ENCODE data around the gene TOX2.
A peak's percentile ranks its signal among the peaks of the same experiment; 100 is the strongest.
"Not testable (repeated sequence)": the region's sequence is repeated elsewhere in the genome, so short reads cannot be mapped to it uniquely, and the experiment has no call there.

TOX2 gene

GRCh38 chr20:44035924-44036323, 121.3 kb downstream of the TOX2 start:
- DNase-seq, result peak in 1 of 2 donors; percentile 16

DNA sequence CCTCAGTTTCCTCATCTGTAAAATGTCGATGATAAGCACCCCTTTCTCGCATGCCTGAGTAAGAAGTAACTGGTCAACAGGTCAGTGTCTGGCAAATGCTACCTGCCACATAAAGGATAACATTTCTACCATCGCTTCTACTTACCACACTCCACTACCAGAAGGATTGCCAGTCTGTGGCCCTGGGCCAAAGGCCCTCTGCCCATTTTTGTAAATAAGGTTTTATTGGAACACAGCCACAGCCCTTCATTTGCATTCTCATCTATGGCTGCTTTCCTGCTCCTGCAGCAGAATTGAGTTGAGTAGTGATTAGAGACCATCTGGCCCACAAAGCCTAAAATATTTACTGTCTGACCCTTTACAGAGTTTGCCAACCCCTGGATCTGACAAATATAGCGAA, 121.8 kb downstream of the TOX2 start:
- DNase-seq, result peak in 1 of 2 donors; percentile 5

DNA sequence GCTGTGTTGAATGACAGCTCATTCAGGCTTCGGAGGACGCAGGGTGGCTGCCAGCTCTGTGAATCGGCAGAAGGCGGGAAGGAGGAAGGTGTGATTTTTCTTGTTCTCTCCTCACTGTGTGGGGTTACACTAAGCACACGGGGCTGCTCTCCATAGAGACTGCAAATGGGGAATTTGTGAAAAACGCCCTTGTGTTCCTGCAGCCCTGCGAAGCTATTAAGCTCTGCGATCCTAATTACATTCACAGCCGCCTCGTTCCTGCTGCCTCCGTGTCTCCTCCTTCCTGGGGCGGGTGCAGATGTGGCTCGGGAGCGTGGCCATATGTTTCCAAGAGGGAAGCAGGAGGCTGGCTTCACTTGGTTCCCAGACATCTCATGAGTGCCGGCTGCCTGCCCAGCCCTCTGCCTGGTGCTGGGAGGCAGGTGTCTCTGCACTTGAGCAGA, 124.0 kb downstream of the TOX2 start:
- peak in 1 of 2 donors; percentile 13 for DNase-seq

GRCh38 chr20:44039147-44039546, 124.5 kb downstream of the TOX2 start:
- peak in 1 of 2 donors; percentile 14 for DNase-seq

GRCh38 chr20:44039741-44040140, 125.1 kb downstream of the TOX2 start:
- DNase-seq, result peak in 1 of 2 donors; percentile 13

DNA sequence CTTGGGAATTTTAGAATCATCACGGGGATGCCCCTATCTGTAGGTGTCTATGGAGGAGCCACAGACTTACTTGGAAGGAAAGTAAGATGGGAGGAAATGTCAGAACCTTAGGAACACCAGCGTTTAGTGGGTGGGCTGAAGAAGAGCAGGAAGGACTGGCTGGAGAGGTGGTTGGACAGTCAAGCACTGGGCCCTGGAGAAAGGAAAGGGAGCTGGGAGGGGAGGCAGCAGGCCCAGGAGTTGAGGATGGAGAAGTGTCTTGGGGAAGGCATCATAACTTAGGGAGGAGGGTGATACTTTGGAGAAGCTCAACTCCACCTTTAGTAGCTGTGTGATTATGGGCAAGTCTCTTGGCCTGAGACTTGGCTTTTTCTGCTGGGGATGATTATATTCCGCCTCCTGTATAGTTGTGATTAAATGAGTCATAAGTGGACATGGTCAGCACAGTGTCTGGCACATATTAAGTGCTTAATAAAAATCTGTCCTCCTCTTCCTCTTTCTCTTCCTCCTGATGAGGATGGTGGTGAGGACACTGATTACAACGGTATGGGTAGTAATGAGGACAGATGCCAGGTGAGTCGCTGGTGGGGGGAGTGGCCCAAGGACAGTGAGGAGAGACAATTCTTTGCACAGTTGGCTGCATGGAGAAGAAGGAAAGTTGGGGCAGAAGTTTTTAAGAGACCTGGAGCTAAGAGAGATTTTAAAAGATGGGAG, 125.7 kb downstream of the TOX2 start:
- peak in 1 of 2 donors; percentile 6 for DNase-seq

- DNase-seq, result peak in 1 of 2 donors; percentile 9
Measured at GRCh38 chr20:44041001-44041400, 126.3 kb downstream of the TOX2 start.

GRCh38 chr20:44044712-44045111, 130.1 kb downstream of the TOX2 start:
- DNase-seq, result not testable (repeated sequence)

GRCh38 chr20:44050327-44050726, 135.7 kb downstream of the TOX2 start:
- no peak for DNase-seq

DNA sequence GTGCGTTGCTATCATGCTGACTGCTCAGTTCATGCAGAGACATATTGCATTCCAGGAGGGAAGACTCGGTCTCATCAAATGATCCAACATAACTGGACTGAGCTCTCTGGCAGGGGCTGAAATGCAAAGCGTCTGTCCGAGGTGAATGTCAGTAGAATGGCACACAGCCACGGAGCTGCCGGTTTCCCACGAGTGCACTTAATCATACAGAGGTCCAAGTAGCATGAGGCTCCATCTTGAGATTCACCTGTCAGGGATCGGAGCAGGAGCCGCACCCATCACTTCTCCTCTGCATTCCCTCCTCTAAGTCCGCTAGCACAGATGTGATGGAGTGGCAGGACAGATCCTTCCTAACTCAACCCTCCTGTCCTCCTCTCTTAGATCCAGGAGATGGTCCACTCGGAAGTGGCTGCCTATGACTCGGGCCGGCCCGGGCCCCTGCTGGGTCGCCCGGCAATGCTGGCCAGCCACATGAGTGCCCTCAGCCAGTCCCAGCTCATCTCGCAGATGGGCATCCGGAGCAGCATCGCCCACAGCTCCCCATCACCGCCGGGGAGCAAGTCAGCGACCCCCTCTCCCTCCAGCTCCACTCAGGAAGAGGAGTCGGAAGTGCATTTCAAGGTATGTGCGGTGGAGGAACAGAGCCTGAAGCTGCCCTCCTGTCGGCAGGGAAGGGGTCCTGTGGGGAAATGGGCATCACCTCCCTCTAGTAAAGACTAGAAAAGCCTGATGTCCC, 136.4 kb downstream of the TOX2 start:
- peak in 1 of 2 donors; percentile 8 for DNase-seq

- DNase-seq, result no peak
Measured at GRCh38 chr20:44051661-44052000, 137.0 kb downstream of the TOX2 start.

- DNase-seq, result peak in 1 of 2 donors; percentile 11
Measured at GRCh38 chr20:44052166-44052565, 137.5 kb downstream of the TOX2 start.

GRCh38 chr20:44053046-44053445, 138.4 kb downstream of the TOX2 start:
- no peak for DNase-seq

DNA sequence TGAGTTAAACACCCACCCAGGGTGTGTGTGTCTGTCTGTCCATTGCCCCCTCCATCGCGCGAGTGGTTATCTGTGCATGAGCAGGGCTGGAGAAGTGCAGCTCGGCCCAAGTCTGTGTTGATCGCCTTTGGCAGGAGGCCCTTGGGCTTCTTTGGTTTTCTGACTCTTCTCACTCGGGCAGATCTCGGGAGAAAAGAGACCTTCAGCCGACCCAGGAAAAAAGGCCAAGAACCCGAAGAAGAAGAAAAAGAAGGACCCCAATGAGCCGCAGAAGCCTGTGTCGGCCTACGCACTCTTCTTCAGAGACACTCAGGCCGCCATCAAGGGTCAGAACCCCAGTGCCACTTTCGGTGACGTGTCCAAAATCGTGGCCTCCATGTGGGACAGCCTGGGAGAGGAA, 139.5 kb downstream of the TOX2 start:
- DNase-seq, result peak in 1 of 2 donors; percentile 12

DNA sequence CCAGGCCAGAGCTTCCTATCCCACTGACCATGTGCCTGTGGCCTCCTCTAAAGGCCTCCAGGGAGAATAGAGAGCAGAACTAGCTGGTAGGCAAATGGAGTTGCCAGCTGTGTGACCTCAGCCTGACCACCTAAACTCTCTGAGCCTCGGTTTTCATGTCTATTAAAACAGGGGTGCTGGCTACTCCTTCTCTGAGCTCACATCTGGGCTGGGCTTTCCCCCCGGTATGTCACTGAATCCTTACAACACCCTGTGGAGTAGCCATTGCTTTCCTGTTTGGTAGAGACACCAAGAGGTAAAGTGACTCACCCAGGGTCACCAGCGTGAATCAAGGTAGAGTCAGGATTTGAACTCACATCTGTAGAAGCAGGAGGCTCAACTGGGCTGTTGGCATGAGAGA, 140.2 kb downstream of the TOX2 start:
- no peak for DNase-seq

- peak; percentile 44 to 45 for DNase-seq
Measured at GRCh38 chr20:44056010-44056698, 141.5 kb downstream of the TOX2 start.

DNA sequence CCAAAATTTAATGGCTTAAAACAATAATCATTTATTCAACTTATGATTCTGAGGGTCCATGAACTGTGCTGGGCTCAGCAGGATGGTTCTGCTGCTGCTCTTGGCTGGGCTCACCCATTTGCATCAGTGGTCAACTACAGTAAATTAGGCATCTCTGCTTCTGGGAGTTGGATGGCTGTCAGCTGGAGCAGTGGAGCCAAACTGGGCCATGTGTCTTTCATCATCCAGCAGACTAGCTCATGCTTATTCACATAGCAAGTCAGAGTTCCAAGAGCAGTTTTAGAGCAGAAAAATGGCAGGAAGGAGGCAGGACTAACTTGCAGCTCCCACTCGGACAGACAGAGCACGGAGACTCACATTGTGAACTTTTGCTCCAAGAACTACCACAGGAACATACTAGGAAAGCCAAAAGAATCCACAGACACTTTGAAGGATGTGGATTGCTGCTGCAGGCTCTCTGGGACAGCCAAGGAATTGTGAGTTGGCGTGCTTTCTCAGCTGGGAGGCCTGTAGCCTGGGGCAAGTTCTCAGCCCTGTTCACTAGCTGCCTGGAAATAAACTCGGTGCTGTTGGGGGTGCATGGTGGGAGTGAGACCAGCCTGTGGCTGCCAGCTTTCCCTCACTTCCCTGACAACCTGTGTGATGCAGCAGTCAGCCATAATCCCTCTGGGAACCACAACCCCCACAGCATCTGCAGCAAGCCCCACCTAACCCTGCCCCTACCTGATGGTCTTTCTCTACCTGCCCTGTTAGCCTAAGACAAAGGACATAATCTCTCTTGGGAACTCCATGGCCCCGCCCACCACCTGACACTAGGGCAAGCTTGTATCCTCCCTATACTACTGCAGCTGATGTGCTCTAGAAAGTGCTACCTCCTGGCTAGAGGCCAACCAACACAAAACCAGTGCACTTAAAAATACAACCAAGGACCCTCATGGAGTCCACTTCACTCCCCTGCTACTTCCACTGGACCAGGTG, 143.3 kb downstream of the TOX2 start:
- no peak for DNase-seq

- DNase-seq, result no peak
Measured at GRCh38 chr20:44064501-44065400, 150.1 kb downstream of the TOX2 start.

DNA sequence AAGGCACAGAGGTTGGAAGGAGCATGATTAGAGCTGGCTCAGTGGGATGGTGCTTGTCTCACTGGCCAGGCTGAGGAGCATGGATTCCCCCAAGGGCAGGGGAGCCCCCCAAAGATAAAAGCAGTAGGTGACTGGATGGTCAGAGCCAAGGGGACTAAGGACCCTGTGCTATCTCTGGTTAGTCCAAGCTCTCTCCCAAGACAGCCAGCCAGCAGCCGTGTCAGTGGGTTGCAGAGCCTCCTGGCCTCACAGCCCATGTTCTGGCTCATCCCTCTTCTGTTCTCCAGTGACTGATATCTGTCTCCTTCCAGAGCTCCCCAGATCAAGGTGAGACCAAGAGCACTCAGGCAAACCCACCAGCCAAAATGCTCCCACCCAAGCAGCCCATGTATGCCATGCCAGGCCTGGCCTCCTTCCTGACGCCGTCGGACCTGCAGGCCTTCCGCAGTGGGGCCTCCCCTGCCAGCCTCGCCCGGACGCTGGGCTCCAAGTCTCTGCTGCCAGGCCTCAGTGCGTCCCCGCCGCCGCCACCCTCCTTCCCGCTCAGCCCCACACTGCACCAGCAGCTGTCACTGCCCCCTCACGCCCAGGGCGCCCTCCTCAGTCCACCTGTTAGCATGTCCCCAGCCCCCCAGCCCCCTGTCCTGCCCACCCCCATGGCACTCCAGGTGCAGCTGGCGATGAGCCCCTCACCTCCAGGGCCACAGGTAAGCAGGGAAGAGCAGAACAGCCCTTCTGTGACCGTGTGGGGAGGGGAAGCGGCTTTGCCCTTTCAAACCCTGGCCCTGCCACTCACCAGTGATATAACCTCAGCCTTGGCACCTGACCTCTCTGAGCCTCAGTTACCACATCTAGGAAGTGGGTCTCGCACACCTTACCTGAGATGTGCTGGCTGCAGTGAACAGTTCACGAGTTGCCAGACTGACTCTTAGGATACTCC, 151.0 kb downstream of the TOX2 start:
- no peak for DNase-seq

All from stimulated activated CD4-positive, alpha-beta T cell treated with anti-CD3 and anti-CD28 coated beads, Interleukin-2, amount 100 ng/mL, for 24 hours (primary cell).